ENCODE results near the gene ZNF169.
"Not testable (repeated sequence)": the region's sequence is repeated elsewhere in the genome, so short reads cannot be mapped to it uniquely, and the experiment has no call there.

The ZNF169 gene

DNA sequence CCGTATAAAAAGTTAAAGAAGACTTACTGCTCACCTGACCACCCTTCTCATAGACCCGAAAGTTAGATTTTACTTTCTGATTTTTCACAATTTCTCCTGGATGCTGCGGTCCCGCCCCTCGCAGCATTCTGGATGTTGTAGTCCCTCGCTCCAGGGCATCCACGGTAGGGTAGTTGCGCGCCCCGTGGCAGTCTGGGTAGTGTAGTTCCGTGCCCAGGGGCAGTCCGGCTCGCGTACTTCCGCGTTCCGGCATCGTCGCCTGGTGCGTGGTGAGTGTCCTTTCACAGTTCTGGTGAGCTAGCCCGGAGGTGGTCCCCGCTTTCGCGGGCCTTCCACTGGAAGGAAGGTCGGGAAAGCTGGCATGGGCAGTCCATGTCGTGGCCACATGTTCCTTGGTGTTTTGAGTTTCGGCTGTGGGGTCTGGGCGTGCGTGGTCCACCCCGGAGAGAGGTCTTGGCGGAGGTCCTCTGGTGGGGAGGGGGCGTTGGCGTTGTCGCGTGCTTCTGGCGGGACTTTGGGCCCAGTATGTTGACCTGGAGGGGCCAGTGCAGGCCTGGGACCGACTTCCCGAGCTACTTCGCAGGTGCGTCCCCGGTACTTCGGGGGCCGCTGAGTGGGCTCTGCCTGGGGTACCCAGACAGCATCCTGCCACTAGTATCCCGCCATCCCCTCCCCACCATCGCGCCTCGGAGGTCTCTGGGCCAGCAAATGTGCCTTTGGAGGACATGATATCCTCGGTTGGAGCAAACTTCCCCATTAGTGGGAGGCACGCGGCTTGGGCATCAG is at the start of gene ZNF169:
Gene ZNF169, plus strand, starts transcription at position 222 of the 786 bp plus-strand sequence. CDS start 19,515 bp downstream, outside the sequence.
- no peak within 1 kb of the TSS for H3K27ac ChIP-seq
- DNase-seq (ENCODE audit: low read depth, low spot score) = peak; percentile 40

DNA sequence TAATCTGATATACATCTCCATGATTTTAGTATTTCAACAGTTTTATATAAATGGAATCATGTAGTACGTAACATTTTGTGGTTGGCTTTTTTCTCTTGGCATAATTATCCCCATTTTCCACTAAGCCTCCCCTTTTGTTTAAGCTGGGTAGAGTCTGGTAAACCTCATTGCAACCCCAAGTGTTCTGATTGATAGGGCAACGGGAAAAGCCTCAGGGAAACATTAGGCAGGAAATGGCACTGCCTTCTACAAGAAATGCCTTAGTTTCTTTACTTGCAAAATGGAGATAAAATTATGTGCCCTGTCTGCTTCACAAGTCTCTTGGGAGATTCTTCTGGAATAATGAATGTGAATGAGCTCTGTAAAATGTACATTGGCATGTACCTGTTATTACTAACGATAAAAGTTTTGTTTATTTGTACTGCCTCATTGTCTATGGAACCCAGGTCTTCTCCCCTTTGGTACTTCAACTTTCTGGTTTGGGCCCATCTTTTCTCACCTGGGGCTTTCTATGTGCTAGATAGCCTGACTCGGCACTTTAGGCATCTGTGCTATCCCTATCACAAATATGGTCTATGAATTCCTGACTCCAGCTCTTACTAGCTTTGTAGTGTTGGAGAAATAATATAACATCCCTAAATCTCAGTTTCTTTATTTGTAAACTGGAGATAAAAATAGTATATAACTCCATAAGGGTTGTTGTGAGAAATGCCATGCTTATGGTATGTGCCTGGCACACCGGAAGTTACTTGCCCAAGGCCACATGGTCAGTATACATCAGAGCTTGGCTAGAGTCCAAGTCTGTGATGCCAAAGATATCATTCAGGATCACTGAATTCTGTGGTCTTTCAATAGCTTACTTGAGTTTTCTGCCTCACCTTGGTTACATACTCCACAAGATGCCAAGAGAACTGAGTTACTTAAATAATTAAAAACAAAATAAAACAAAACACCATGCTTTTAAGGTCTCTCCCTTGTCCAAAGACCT is 48.2 kb upstream of the ZNF169 start:
- H3K27ac ChIP-seq = no peak overlapping the region
- DNase-seq (ENCODE audit: low read depth, low spot score) = no peak

DNA sequence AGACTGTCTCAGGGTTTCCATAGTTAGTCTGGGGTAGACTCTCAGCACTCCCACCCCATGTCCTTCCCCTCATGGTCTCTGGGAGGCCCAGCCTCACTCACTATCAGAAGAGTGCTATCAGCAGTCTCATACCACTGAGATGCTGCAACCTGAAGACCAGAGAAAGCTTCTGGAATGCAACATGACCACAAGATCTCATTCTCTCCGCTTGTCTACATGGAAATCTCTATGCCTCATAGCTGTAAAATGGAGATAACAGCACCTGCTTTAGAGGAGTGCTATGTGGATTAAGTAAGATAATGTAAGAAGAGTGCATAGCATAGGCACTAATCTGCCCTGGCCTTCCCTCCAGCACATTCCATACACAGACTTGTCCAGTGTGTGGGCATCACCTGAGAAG is 47.0 kb upstream of the ZNF169 start:
- DNase-seq (ENCODE audit: low read depth, low spot score) = no peak

DNA sequence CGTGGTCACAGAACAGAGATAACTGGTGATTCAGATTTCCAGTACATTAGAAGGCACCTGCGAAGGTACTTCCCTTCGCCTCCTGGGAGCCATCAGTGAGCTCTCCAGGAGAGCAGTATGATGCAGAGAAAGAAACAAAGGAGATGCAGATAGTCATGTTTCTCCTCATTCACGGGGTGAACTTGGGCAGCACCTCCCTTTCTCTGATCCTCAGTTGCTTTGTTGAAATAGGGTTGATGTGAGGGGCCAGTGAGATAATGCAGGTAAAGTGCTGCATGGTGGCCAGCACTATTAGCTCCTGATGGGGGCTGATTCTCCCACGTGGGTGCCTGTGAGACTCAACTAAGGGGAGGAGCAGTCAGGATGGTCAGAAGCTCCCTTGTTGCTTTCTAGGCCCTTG is 46.6 kb upstream of the ZNF169 start:
- no peak overlapping the region for H3K27ac ChIP-seq
- DNase-seq (ENCODE audit: low read depth, low spot score) = no peak

More for the DNA sequence above, 47.0 kb upstream of the ZNF169 start:
- no peak overlapping the region for H3K27ac ChIP-seq

DNA sequence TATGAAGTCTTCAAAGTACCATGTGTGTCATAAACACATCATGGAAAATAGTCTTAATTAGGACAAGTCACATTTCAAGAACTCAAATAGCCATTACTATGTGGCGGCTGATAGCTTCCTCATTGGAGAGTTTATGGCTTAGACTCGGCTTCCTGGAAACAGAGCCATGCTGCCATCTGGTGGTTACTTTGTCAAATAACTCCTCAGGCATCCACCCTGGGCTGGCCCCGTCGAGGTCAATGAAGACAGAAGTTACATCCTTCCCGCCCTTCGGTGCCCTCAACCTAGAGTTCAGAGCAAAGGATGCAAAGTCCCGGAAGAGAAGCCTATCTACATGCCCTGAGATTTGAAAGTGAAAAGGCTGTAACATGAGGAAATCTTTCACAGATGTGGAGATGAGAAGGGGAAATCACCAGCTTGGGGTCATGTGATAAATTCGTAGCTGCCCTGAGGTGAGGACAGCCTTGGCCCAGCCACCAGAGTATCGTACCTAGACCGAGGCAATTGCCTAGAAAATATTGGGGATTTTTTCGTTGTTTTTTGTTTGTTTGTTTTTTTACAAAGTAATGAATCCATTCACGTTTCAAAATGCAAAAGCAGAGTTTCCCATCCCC is 45.5 kb upstream of the ZNF169 start:
- no peak overlapping the region for H3K27ac ChIP-seq
- peak; percentile 18 for DNase-seq (ENCODE audit: low read depth, low spot score)

DNA sequence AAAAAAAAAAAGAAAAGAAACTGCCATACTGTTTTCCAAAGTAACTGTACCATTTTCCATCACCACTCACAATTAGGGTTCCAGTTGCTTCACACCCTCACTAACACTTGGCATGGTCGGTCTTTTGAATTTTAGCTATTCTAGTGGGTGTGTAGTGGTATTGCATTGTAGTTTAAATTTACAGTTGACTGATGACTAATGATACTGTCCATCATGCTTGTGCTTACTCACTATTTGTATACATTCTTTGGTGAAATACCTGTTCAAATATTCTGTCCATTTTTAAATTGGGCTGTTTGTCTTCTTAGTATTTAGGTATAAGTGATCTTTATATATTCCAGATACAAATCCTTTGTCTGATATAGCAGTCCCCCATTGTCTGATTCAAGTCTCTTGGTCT is 36.2 kb upstream of the ZNF169 start:
- no peak overlapping the region for H3K27ac ChIP-seq
- no peak for DNase-seq (ENCODE audit: low read depth, low spot score)

DNA sequence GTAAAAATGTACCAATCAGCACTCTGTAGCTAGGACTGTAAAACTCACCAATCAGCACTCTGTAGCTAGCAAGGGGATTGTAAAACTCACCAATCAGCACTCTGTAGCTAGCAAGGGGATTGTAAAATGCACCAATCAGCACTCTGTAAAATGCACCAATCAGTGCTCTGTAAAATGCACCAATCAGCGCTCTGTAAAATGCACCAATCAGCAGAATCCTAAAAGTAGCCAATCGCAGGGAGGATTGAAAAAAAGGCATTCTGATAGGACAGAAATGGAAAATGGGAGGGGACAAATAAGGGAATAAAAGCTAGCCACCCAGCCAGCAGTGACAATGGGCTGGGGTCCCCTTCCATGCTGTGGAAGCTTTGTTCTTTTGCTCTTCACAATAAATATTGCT is 33.7 kb upstream of the ZNF169 start:
- not testable (repeated sequence) for DNase-seq (ENCODE audit: low read depth, low spot score); H3K27ac ChIP-seq

DNA sequence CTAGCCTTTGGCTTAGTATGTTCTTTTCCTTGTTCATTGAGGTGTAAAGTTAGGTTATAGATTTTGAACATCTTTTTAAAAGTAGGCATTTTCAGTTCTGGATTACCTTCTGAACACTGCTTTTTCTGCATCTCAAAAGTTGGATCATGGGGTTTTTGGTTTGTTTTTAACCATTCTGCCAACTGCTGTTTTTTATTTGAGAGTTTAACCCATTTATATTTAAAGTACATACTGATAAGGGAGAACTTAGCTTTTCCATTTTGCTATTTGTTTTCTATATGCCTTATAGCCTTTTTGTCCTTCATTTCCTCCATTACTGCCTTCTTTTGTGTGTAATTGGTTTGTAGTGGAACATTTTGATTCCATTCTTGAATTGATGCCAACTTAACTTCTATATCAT is 30.5 kb upstream of the ZNF169 start:
- DNase-seq (ENCODE audit: low read depth, low spot score) = no peak
- H3K27ac ChIP-seq = no peak overlapping the region

DNA sequence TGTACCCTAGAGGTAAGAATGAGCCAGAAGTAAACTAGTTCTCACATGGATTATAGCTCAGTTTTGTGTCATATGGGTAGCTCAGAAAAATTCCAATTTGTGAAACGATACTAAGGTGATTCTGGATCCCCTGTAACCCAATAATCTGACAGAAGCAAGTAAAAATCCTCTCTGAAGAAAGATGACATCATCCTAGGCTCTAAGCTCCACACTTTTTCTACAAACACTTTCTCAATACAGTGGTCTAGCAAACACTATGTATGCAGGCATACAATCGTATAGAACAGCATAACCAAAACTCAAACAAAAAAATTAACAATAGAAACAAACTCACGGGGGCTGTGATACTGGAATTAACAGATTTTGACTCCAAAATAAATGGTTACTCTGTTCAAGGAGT is 26.7 kb upstream of the ZNF169 start:
- no peak overlapping the region for H3K27ac ChIP-seq
- no peak for DNase-seq (ENCODE audit: low read depth, low spot score)

DNA sequence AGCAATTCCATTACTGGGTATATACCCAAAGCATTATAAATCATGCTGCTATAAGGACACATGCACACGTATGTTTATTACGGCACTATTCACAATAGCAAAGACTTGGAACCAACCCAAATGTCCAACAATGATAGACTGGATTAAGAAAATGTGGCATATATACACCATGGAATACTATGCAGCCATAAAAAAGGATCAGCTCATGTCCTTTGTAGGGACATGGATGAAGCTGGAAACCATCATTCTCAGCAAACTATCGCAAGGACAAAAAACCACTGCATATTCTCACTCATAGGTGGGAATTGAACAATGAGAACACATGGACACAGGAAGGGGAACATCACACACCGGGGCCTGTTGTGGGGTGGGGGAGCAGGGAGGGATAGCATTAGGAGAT is 18.0 kb upstream of the ZNF169 start:
- DNase-seq (ENCODE audit: low read depth, low spot score) = not testable (repeated sequence)

DNA sequence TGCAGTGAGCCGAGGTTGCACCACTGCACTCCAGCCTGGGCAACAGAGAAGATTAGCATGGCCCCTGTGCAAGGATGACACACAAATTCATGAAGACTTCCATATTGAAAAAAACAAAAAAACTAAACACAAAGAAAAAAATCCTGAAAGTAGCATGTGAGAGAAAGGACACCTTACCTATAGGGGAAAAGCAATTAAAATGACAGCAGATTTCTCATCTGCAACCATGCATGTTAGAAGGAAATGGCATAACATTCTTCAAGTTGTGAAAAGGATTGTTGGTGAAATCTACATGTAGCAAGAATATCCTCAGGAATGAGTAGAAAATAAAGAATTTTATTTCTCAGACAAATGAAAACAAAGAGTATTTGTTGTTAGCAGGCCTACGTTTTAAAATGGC is 13.4 kb upstream of the ZNF169 start:
- DNase-seq (ENCODE audit: low read depth, low spot score) = no peak

More for the DNA sequence above, 18.0 kb upstream of the ZNF169 start:
- not testable (repeated sequence) for H3K27ac ChIP-seq

DNA sequence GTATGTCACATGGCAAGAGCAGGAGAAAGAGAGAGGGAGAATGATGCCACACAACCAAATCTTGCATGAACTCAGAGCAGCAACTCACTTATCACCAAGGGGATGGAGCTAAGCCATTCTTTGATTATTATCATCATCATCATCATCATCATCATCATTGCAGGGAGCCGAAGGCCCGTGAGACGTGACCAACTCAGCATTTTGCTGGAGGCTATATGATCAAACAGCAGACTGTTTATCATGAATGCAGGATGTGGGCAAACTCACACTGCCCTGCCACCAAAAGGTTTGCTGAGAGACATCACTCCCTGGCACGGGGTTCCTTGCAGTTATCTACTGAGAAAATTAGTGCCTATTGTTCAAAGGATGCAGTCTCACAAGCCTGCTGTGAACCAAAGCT is 8.6 kb upstream of the ZNF169 start:
- H3K27ac ChIP-seq = no peak overlapping the region
- no peak for DNase-seq (ENCODE audit: low read depth, low spot score)

More for the DNA sequence above, 13.4 kb upstream of the ZNF169 start:
- no peak overlapping the region for H3K27ac ChIP-seq

DNA sequence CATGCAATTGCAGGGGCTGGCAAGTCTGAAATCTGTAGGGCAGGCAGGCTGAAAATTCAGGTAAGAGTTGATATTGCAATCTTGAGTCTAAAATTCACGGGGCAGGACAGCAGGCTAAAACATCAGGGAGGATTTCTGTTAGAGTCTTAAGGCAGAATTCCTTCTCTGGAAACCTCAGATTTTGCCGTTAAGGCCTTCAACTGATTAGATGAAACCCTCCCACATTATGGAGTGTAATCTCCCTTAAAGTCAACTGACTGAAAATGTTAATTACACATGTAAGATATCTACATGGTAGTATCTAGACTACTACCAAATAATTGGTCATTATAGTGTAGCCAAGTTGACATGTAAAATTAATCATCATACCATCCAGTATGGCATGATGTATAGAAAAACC is 3.1 kb upstream of the ZNF169 start:
- H3K27ac ChIP-seq = no peak overlapping the region
- DNase-seq (ENCODE audit: low read depth, low spot score) = no peak

DNA sequence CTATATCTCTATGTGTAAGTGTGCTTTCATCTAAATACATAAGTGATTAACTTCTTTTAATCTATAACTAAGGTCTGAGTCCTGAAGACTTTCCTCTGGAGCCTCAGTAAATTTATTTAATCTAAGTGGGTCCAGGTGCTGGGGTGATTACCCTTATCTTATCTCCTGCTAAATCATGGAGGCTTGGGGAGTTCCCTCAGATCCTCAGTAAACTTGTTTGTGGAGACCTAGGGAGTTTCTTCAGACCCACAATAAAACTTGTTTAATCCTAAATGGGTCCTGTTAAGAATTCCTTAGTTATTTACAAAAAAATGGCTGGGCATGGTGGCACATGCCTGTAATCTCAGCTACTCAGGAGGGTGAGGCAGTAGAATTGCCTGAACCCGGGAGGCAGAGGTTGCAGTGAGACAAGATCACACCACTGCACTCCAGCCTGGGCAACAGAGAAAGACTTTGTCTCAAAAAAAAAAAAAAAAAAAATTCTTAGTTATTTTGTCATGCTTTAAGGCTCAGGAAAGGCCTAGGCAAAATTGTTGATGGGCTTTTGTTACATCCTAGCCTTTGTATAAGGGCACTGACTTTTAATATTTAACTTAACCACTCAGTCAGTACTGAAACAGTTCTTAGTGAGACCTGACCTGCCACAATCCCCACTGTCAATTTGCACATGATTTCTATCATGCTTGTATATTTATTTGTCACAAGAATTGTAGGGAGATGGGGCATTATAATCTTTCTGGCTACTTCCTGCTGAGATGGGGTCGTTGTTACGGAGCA is 6.7 kb downstream of the ZNF169 start:
- not testable (repeated sequence) for H3K27ac ChIP-seq

DNA sequence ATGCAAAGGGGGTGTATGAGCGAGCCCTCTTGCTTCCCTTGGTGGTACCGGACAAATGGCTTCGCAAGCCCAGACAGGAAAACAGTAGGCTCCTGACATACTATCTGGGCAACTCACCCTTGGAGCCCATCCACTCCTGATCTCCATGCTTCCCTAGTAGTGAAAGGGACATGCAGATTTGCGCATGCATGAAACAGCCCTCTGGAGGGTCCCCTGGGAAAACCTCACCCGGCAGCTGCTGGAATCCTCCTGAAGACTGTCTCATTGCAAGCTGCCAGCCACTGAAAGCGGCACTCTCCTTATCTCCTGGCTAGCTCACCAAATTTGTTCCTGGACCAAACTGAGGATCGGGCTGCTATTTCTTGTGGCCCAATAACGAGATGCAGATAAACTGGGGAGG is 10.2 kb downstream of the ZNF169 start:
- DNase-seq (ENCODE audit: low read depth, low spot score) = no peak
- H3K27ac ChIP-seq = no peak overlapping the region

More for the DNA sequence above, 6.7 kb downstream of the ZNF169 start:
- DNase-seq (ENCODE audit: low read depth, low spot score) = not testable (repeated sequence)

DNA sequence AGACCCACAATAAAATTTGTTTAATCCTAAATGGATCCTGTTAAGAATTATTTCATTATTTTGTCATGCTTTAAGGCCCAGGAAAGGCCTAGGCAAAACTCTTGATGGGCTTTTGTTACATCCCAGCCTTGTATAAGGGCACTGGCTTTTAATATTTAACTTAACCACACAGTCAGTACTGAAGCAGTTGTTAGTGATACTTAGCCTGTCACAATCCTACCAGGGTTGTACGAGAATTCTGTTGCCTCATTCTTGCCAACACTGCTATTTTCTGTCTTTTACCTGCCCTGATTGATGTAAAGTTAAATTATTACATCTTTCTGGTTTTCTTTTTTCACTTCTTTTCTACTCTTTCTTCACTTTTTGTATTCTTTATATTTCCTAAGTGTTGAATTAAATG is 10.9 kb downstream of the ZNF169 start:
- DNase-seq (ENCODE audit: low read depth, low spot score) = no peak

DNA sequence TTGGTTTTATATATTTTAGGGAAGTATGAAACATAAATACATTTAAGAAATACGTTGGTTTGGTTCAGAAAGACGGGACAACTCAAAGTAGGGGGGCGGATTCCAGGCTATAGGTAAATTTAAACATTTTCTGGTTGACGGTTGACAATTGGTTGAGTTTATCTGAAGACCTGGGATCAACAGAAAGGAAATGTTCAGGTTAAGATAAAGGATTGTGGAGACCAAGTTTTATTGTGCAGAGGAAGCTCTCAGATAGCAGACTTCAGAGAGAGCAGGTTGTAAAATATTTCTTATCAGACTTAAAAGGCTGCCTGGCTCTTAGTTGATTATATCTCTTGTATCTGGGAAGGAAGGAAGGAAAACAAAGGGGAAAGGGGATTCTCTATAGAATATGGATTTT is 17.9 kb downstream of the ZNF169 start:
- DNase-seq (ENCODE audit: low read depth, low spot score); H3K27ac ChIP-seq: not testable (repeated sequence)

More for the DNA sequence above, 10.9 kb downstream of the ZNF169 start:
- no peak overlapping the region for H3K27ac ChIP-seq

DNA sequence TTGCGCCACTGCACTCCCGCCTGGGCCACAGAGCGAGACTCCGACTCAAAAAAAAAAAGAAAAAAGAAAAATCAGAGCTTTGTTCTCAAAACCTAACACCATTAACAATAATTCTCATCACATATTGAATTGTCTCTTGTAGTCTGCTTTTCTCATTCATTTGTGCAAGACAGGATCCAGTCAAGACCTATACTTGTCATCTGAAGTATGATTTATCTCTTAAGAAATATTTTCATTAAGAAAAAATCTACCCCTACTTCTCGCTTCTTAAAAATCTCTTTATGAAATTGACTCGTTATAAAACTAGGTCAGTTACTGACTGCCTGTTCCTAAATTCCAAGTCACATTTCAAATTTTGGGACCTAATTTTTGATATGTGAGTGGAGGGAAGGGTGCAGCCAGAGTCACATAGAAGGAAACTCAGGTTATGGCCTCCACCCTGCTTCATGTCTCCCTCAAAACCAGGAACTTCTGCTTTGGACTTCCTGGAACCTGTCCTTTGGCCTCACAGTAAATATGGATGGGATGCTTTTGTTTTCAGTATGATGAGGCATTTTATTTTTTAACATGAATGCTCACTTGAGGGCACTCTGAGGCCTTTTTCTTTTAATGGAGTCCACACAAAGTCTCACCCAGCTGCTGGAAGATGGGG is 18.9 kb downstream of the ZNF169 start:
- H3K27ac ChIP-seq = peak overlapping the region; percentile 91
- DNase-seq (ENCODE audit: low read depth, low spot score) = no peak

DNA sequence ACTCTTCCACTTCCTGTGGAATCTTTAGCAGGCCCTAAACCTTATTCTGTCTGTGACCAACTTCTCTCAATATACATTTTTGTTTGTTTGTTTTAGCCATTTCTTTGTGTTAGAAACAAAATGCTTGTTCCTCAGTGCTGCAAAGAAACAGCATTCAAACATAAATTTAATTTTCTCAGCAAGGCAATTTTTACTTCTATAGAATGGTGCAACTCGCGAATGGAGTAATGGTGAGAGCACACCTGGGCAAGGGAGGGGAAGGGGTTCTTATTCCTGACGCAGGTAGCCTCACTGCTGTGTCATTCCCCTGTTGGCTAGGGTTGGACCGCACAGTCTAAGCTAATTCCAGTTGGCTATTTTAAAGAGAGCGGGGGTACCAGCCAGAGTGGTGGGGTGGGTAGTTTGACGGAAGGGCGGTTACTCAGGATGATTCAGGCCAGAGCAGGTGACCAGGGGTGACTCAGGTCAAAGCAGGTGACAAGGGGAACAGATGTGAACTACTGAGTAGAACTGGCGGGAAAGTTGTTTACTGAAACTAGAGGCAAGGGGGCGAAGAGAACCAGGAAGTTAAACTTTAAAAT is 21.4 kb downstream of the ZNF169 start:
- no peak for DNase-seq (ENCODE audit: low read depth, low spot score)
- H3K27ac ChIP-seq = no peak overlapping the region

All from epithelial cell of prostate (primary cell).